Sigmoid colon (tissue), 4 donors: ENCODE results near the gene KCNH5.

Experiments
- EP300 ChIP-seq, 4 donors: sonication (generic); formaldehyde crosslinking; IDR thresholded peaks; one replicate each; pipeline ENCODE4 v1.6.1; 2017; ENCODE audit warnings: antibody characterized with exemption in 4 of 4
- POLR2A ChIP-seq, 2 donors: fragments of 450-650 bp; IDR thresholded peaks; one replicate each; pipeline ENCODE4 v1.6.1; 2016; ENCODE audit warnings: antibody characterized with exemption in 2 of 2, mild to moderate bottlenecking in 2 of 2, moderate library complexity in 2 of 2
- TF ChIP-seq, protein P1 (sequence below), 4 experiments: fragments of 450-650 bp in 3 of 4; fragments of 200-600 bp in 1 of 4; IDR thresholded peaks; one replicate each; pipeline ENCODE4 v1.5.1; 2016 to 2019; ENCODE audit warnings: antibody characterized with exemption in 4 of 4, mild to moderate bottlenecking in 3 of 4, moderate library complexity in 2 of 4

DNA sequence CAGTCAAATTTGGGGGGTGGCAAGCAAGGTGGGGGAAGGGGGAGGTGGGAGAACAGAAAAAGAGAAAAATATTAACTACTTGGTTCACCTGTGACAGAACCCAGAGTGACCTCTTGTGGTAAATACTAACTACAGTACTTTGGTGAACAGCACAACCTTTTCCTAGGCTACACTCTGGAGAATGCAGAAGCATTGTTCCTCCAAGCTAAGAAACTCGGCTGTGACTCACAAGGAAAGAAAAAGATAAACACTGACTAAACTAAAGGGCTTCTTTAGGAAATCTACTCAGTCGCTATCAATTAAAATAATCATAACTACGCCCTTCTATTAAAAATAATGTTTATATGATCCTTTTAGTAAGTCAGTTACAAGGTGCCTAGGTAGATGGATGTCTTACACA, 5.4 kb downstream of the KCNH5 start:
- TF ChIP-seq EP300 (IDR thresholded peaks at IDR 0.05) (no peak), POLR2A (IDR thresholded peaks at IDR 0.05) (no peak)
- TF ChIP-seq, protein P1, sequence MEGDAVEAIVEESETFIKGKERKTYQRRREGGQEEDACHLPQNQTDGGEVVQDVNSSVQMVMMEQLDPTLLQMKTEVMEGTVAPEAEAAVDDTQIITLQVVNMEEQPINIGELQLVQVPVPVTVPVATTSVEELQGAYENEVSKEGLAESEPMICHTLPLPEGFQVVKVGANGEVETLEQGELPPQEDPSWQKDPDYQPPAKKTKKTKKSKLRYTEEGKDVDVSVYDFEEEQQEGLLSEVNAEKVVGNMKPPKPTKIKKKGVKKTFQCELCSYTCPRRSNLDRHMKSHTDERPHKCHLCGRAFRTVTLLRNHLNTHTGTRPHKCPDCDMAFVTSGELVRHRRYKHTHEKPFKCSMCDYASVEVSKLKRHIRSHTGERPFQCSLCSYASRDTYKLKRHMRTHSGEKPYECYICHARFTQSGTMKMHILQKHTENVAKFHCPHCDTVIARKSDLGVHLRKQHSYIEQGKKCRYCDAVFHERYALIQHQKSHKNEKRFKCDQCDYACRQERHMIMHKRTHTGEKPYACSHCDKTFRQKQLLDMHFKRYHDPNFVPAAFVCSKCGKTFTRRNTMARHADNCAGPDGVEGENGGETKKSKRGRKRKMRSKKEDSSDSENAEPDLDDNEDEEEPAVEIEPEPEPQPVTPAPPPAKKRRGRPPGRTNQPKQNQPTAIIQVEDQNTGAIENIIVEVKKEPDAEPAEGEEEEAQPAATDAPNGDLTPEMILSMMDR (IDR thresholded peaks at IDR 0.05): no peak
